ENCODE measurements around the gene ZBTB48.
"Not testable (repeated sequence)": the region's sequence is repeated elsewhere in the genome, so short reads cannot be mapped to it uniquely, and the experiment has no call there.

The ZBTB48 gene

DNA sequence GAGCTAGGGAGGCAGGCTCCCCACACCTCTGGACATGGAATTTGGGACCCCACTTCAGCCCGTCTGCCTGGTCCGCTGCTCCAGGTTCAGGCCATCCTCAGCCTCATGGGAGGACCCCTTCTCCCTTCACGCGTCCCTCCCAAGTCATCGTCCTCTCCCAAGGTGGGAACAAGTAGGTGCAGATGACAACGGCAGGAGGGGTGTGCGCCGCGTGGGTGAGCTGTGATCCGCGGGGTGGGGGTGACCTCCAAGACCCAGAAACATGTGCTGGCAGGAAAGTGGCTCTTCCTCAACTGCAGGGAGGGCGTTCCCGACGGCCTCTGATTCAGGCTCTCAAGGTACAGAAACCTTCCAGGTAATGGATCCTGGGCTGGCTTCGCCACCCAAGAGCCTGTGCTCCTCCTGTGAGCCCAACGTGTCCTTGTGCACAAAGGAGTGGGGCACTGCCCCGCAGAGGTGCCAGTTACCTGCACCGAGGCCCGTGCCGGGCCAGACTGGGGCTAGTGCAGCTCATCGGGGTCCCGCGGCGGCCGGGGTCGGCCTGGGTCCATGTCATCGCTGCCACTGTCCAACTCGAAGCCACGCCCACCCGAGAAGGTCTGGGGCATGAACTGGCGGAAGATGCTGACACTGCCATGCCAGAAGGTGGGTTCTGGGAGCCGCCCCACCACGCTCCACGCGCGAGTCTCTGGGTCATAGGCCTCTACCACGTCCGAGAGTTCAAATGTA lies 13.2 kb downstream of the ZBTB48 start:
- DNase-seq = no peak

DNA sequence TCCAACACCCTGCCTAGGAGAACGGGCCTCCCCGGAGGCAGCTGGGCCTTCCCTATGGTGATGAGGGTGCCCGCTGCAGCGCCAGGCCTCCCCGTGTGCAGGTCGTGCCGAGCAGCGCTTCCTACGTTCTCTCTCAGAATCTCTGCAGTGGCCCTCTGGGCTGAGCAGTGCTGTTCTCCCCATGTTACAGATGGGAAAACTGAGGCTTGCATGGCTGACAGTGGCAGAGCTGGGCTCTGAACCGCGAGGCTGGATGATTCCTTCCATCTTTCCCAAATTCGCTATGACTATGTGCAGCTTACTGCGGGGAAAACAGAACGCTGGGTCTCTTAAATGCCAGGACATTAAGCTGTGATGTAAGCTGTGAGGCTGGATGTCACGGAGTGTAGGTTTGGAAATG lies 14.0 kb downstream of the ZBTB48 start:
- no peak for DNase-seq

DNA sequence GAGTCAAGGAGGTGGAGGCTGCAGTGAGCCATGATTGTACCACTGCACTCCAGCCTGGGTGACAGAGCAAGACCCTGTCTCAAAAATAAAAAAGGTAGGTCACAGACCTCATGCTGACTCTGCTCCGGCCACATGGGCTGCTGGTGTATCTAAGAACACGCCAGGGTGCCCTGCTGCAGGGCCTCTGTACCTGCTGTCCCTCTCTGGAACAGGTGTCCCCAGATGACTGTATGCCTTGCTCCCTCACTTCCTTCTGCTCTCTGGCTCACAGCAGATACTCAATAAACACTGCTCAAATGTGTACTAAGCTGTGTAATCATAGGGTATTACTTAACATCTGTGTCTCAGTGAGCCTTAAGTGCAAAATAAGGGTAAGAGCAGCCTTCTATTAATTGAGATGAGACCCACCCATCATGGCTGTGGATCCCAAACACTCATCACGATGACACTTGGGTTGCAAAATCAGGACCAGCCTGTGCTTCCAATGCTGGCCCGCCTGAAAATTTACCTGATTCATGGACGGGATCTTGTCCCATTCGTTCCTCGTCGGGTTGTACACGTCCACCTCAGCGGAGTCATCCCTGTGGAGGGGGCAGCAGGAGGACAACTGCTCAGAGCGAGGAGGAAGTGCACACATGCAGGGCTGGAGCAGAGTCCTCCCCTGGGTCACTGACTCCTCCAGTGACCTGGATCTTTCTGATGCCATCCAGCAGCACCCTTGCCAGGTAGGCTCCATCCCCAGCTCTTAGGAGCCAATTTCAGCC lies 15.4 kb downstream of the ZBTB48 start:
- DNase-seq = no peak

DNA sequence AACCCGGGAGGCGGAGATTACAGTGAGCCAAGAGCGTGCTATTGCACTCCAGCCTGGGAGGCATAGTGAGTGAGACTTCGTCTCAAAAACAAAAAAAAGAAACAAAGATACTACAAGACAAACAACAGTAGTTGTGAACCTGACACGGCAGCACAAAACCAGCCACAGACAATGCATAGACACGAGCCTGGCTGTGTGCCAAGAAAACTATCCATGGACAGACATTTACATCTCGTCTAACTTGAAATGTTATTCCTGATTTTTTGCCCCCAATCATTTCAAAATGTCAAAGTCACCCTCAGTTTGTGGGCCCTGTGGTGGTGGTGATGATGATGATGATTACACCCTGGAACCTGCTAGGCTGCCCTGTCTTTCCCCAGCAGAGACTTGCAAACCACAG lies 16.6 kb downstream of the ZBTB48 start:
- DNase-seq = no peak

DNA sequence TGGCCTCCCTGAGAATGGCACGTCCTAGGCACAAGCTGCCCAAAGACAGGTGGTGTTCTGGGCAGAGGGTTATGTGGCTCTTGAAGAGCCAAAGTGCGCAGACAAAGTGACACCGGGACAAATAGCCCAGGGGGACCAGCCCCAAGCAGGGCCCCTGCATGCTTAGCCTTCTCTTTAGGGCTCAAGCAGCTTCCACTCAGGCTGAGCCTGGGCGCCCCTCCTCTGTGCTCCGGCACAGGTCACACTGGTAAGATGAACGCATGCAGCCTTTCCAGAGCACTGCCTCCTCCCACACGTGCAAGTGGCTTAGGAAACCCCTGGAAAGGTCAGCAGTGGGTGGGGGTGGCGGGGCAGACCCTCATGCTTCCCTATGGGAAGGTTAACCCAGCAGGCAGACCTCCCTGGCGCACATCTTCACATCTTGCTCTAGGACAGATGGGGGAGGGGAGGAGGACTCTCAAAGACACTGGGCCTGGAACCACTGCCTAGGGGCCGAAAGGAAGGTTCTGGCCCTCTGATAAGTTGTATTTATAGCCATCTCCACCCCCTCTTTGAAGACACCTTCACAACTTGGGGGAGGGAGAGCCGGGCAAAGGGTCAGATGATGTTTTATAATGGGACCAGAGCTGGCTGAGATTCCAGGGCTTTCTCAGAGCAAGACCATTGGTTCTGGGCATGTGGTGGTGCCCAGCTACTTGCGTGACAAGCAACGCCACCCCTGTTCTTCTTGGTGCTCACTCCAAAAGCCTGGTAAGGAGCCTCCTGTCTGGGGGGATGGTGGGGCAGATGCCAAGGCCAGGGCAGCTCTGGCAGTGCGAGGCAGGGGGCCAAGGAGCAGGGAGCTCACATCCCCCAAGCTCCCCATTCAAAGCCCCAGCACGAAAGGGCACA lies 17.3 kb downstream of the ZBTB48 start:
- no peak for DNase-seq

DNA sequence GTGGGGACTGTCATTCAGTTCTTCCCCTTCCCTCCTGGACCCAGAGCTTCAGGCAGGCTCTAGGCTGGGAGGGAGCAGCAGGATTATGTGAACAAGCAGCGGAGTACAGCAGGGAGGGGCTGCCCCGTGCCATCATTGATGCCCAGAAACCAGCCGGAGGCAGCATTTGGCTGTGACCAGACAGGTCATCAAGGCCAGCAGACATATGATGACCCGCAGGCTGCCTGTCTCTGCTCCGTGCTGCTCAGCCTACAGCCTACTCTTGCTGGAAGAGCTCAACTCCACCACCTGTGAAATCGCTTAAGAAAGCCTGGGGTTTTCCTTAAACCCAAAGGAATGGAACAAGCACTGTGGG lies 18.0 kb downstream of the ZBTB48 start:
- no peak for DNase-seq

DNA sequence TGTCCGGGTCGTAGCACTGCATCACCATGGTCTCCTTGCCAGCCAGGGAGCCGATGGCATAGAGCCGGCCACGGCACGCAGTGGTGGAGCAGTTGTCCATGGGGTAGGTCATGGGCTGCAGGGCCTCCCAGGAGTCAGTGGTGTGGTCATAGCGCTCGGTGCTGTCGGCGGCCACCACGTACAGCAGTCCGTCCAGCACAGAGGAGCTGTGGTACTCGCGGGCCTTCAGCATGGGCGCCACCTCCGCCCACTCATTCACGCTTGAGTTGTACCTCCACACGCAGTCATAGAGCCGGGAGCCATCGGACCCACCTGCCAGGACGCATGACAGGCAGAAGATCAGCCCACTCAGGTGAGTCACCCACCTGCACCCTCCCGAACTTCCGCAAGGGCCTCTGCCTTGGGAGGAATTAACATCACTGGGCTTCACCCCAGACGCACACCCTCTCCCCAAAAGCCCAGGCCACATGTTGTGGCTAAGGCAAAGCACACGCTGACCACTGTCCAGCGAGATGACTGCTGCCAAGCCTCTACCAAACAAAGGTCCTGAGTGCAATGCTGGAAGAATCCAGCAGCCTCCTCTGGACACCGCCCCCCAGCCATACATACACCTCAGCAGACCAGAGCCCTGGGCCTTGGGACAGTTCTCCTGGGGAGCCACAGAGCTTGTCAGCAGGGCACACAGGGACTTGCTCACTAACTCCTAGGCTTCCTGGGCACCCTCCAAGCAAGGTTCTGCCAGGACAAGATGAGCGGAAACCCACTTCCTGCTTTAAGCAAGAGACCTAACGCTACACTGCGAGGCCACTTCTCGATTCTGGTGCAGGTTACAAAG lies 19.6 kb downstream of the ZBTB48 start:
- no peak for DNase-seq

DNA sequence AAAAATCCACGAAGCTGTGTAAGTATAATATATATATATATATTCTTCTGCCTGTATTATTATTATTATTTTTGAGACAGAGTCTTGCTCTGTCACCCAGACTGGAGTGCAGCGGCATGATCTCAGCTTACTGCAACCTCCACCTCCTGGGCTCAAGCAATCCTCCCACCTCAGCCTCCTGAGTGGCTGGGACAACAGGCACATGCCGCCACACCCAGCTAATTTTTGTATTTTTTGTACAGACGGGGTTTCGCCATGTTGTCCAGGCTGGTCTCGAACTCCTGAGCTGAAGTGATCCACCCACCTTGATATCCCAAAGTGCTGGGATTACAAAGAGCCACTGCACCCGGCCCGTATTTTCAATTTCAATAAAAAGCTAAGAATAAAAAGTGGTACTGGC lies 20.2 kb downstream of the ZBTB48 start:
- DNase-seq = not testable (repeated sequence)

DNA sequence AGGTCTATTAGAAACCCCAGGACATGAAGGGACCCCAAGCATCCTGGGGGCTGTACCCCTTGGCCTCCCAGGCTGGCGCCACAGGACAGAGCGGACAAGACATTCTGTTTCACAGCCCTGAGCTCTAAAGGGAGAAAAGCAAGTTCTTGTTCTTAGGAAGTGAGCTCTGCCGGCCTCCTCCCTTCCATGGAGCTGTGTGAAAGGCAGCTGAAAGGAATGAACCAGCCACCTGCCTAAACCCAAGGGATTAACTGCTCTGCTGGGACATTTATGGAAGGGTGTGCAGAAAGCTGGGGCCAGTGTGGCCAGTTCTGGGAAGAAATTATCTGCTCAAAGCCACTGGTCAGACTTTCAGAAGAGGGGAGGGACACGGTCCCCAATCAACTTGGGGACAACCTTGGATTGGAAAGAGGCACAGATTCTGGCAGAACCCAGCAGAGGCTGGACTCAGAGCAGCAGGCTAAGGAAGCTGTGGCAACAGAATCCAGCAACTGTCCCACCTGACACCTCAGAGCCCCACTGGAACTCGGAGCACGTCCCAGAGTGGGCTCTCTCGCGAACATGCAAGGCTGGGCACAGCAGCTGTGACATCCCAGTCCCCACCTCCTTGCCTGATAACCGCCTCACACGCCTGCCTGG lies 20.7 kb downstream of the ZBTB48 start:
- no peak for DNase-seq

DNA sequence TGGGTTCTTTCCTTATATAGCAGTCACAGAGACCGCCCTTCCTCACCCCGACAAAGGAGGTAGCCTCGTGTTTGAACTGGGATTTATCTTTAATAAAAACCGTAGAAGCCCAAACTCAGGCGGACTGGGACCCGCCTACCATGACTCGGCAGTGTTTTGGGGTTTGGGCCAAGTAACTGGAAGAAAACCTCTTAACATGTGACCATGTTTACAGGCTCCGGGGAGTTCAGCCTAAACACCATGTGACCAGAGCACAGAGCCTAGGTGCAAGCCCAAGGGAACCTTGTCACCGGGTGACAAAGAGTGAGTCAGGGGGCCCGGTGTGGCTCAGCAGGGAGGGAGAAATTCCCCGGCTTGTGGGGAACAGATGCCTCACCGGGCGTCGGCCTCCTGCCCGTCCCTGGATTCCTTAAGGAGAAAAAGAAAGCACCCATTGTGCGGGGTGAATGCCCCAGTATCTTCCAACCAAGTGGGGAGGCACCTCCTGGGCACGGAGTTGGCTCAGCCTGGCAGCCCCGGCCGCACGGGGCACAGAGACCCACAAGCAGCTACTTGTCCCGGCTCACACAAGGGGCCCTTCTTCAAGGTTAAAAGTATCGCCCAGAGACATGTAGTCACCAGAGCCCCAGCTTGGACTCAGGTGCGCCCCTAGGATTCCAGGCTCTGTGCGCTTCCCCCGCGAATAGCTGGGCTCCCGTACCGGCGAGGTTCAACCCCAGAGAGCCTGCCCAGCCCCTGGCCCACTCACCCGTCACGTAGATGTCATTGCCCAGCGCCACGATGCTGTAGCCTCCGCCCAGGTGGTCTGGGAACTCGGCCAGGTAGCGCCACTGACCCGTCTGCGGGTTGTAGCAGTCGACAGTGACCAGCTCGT lies 21.5 kb downstream of the ZBTB48 start:
- peak; percentile 26 for DNase-seq

DNA sequence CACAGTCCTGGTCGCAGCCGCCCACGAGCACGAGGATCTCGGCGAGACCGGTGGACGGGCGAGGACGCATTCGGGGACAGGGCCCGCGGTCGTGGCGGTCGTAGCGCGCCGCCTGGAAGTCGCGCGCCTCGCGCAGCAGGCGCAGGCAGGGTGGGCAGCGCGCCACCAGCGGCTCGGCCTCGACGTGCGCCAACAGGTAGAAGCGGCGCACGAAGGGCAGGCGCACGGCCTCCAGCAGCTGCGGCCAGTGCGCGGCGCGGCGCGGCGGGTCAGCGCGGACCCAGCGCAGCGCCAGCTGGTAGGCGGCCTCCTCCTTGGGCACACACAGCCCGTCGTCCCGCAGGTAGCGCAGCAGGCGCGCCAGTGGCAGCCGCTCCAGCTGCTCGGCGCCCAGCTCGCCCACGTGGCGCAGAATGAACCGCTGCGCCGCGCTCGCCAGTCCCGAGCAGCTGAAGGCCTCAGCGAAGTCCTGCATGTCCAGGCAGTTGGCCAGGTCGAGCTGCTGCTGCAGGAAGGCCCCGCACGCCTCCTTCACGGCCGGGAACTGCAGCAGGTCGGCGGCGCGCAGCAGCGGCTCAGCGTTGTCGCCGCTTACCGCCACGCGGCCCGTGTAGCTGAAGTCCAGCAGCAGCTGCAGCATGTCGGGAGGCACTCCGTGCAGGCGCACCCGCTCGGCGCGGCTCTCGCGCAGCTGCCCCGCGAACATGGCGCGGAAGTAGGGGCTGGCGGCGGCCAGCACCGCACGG lies 22.3 kb downstream of the ZBTB48 start:
- no peak for DNase-seq

DNA sequence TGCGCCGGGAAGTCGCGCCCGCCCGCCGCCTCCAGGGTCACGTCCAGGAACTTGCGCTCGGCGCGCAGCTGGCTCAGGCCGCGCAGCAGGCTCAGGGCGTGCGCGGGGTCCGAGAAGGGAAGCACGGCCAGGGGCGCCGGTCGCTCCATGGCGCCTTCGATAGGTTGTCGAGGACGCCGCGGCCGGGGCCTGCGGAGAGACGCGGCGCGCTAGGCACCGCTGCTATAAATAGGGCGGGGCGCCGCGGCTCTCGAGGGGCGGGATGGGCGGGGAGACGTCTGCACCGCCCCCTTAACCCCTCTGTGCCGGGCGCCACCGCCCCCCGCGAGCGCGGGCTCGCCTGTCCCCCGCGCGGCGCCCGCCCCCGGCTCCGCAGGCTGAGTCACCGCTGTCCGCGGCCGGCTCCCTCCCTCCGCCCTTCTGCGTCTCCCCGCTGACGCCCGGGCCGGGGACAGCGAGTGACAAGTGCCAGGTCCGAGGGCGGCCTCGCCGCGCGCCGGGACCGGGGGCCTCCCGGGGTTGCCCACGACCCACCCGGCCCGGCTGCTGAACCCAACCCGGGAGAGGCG lies 23.0 kb downstream of the ZBTB48 start, which contains the start of gene KLHL21:
TSS of gene KLHL21 (minus strand) at position 201 of the 569 bp plus-strand sequence. CDS start at position 149, 52 bp downstream.
- peak; percentile 72 for DNase-seq

DNA sequence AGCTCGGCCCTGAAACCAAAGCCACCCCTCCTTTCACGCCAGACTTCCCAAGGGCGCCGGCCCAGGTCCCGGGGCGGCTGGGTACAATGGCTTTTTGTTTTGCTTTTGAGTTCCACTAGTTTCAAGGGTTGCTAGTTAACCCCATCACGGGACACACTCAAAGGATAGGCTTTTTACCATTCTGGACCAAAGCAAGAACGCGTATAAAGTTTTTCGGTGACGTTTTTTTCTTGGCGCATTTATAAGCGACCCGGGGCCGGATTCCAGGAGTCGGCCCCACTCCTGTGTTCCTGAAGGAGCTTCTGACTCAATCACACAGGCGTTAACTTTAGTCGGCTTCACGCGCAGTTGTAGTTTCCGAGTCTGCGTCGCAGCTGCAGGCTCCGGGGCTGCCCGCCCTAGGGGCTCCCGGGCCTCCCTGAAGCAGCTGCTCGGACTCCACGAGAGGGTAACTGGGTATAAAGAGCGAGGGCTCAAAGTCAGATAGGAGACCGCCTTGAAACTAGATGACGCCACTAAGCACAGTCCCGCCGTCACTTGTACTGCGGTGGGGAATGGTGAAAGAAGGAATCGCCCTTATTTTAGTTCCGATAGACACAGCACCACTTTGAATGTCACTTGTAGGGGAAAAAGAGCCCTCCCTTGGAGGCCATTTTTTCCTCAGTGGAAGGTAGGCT lies 23.6 kb downstream of the ZBTB48 start:
- DNase-seq = peak; percentile 38

DNA sequence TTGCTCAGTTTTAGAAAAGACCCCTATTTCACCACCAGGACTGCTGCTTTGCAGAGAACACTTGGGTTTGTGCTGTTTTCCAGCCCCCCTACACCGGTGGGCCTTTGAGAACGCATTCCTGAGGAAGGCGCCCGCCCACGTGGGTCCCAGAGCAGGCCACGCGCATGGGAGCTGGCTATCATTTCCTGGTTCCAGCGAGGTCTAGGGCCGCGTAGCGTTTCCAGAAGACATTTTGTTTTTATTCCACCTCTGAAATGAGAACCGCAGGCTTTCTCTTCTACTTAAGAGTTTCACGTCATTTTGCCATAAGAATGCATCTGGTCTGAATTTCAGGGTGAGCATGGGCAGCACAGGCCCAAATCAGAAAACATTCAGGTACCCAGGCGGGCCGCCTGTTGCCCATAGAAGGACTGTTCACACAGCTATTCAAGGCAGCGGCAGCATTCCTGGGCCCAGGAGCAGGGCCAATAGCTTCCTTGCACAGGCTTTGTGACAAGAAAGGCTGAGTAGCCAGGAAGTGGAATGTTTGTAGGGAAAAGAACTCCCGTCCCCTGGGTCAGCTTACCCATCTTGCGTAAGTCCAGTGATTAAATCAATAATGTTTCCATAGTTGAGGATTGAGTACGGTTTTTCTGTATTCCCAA lies 24.2 kb downstream of the ZBTB48 start:
- DNase-seq = no peak

DNA sequence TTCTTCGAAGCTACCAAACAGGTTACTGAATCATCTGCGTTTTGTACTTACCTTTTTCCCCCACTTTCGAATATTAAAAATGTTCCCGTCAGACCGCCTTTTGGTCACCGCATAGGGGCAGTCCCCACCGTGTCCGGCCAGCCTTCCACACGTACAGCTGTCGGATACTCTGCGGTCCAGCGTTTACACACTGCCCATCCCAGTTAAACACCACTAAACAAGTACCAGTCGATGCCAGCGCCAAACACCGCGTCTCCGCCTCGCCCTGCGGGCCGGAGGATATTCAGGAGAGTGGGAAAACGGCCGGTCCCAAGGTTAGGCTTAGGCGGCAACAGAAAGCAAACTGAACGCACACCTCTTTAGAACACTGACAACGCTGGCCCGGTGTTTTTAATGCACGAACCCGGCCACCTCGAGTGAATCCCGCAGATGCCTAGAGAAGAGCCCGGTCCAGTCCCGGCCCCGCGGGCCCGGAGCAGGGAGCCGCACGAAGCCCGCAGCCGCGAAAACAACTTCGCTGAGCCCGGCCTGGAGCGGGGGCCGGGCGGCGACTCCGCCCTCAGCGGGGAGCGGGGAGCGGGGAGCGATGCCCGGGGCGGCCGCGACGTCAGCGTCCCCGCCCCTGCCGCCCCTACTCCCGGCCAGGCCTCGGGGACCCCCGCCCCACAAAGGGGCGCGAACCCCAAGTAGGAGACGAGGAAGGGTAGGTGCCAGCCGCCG lies 33.0 kb downstream of the ZBTB48 start:
- no peak for DNase-seq

DNA sequence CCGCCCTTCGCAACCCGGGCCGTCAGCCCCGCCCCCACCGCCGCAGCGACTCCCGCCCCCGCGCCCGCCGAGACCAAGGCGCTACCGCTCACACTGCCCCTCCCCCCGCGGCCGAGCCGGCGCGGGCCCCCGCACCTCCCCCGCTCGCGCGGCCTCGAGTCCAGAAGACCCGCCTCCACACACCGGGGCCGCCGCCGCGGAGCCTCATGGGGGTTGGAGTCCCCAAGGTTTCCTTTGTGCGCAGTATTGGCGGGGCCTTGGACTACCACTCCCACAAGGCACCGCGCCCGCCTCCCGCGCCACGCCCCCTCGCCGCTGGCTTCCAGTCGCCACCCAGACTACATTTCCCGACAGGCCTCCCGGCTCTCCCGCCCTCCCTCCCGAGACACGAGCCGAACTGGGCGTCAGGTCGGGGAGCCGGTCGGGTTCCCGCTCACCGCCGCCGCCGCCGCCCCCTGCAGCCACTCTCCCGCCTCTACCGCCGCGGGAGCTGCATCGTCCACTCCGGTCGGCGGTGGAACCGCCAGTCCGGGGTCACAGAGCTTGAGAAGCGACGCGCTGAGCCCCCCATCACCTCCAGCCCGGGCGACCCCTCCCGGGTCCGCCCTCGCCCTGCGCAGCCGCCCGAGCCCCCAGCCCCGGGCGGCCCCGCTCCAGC lies 33.7 kb downstream of the ZBTB48 start, which contains the start of gene PHF13:
TSS of gene PHF13 (plus strand) at position 371 of the 658 bp plus-strand sequence. CDS start 336 bp downstream, outside the sequence.
- DNase-seq = peak; percentile 99

Measured in effector CD8-positive, alpha-beta T cell (primary cell).